WTC11 (cell line): ENCODE results near the gene SREBF1. TPM values are rescaled to one million over a fixed set of nuclear protein-coding genes. Genes with fewer than 3 reads are reported as not detected.

ENCODE experiments used
- ATAC-seq: fragments of 200-7000 bp; cut with Tn5 transposase; 2 replicates; pipeline ENCODE4 v1.10.0; 2021; ENCODE audit warnings: mild to moderate bottlenecking, moderate library complexity
- CTCF ChIA-PET: fragments of 300-600 bp; sonication (Branson Sonifier 250); formaldehyde crosslinking; loops from one replicate; lab custom pipeline; 2021; ENCODE audit warnings: antibody characterized with exemption; lab: Charles Lee
- POLR2A ChIA-PET: fragments of 350-600 bp; sonication (Branson Sonifier 250); formaldehyde crosslinking; loops from one replicate; lab custom pipeline; 2021; ENCODE audit warnings: antibody characterized with exemption; lab: Charles Lee
- DNase-seq: peaks from one replicate; pipeline ENCODE4 v3.0.0; 2021; ENCODE audit warnings: low spot score
- H3K27ac Mint-ChIP-seq: 2 replicates; pipeline ENCODE4 v1.8.0; 2021; ENCODE audit warnings: mixed read lengths
- H3K27me3 Mint-ChIP-seq: 2 replicates; pipeline ENCODE4 v1.8.0; 2021; ENCODE audit warnings: low read depth, mild to moderate bottlenecking, moderate library complexity, mixed read lengths
- H3K36me3 Mint-ChIP-seq: 2 replicates; pipeline ENCODE4 v1.8.0; 2021; ENCODE audit warnings: mixed read lengths
- H3K4me1 Mint-ChIP-seq: 2 replicates; pipeline ENCODE4 v1.8.0; 2022; ENCODE audit warnings: mixed read lengths
- H3K4me3 Mint-ChIP-seq: 2 replicates; pipeline ENCODE4 v1.8.0; 2021; ENCODE audit warnings: mild to moderate bottlenecking, moderate library complexity, mixed read lengths
- H3K9me3 Mint-ChIP-seq: 2 replicates; pipeline ENCODE4 v1.8.0; 2021; ENCODE audit warnings: mixed read lengths
- AFF4 ChIP-seq: sonication (generic); formaldehyde crosslinking; IDR thresholded peaks from 2 replicates; pipeline ENCODE4 v1.8.1; 2023; ENCODE audit warnings: mild to moderate bottlenecking, missing genetic modification reagents, borderline replicate concordance
- AR ChIP-seq: fragments of 250-450 bp; sonication (Bioruptor Pico); IDR thresholded peaks from 2 replicates; pipeline ENCODE4 v1.9.0; 2021; ENCODE audit warnings: mild to moderate bottlenecking
- ATF1 ChIP-seq: sonication (generic); formaldehyde crosslinking; IDR thresholded peaks from 2 replicates; pipeline ENCODE4 v1.8.1; 2023; ENCODE audit warnings: mild to moderate bottlenecking, moderate library complexity, missing genetic modification reagents
- ETV6 ChIP-seq: sonication (generic); formaldehyde crosslinking; IDR thresholded peaks from 2 replicates; pipeline ENCODE4 v1.8.1; 2022; ENCODE audit warnings: mild to moderate bottlenecking, missing genetic modification reagents
- GTF2I ChIP-seq: fragments of 250-450 bp; sonication (Bioruptor Pico); conservative IDR thresholded peaks from 2 replicates; pipeline ENCODE4 v1.4.0; 2021; ENCODE audit warnings: mild to moderate bottlenecking
- MLX ChIP-seq: sonication (generic); formaldehyde crosslinking; IDR thresholded peaks from 2 replicates; pipeline ENCODE4 v1.8.1; 2023; ENCODE audit warnings: mild to moderate bottlenecking, missing genetic modification reagents, moderate library complexity
- PRDM15 ChIP-seq: sonication (generic); formaldehyde crosslinking; IDR thresholded peaks from 2 replicates; pipeline ENCODE4 v1.8.0; 2022; ENCODE audit warnings: missing genetic modification reagents
- RORB ChIP-seq: fragments of 250-450 bp; sonication (Bioruptor Pico); IDR thresholded peaks from 2 replicates; pipeline ENCODE4 v1.9.0; 2021; ENCODE audit warnings: mild to moderate bottlenecking
- SP1 ChIP-seq: sonication (generic); formaldehyde crosslinking; conservative IDR thresholded peaks from 2 replicates; pipeline ENCODE4 v1.8.1; 2022; ENCODE audit warnings: missing genetic modification reagents
- ZNF281 ChIP-seq: sonication (generic); formaldehyde crosslinking; IDR thresholded peaks from 2 replicates; pipeline ENCODE4 v1.8.0; 2023; ENCODE audit warnings: mild to moderate bottlenecking, missing genetic modification reagents
- ZNF416 ChIP-seq: fragments of 250-450 bp; sonication (Bioruptor Pico); IDR thresholded peaks from 2 replicates; pipeline ENCODE4 v1.9.0; 2021; ENCODE audit warnings: mild to moderate bottlenecking, inconsistent platforms
- ZSCAN18 ChIP-seq: fragments of 250-450 bp; sonication (Bioruptor Pico); IDR thresholded peaks from 2 replicates; pipeline ENCODE4 v2.1.2; 2022; ENCODE audit warnings: mild to moderate bottlenecking, moderate library complexity
- total RNA-seq: library from RNA; stranded (reverse); gene quantifications from 3 replicates; pipeline ENCODE4 v1.2.3, GENCODE V29; 2021

The SREBF1 gene
- total RNA-seq, 1 experiment from 2014 or later, result 93.7 TPM

GRCh38 chr17:17874478-17874877 lies 37.7 kb upstream of the SREBF1 start (continued):
- TF ChIP-seq ZSCAN18 (CRISPR knock-in tag), result no peak
- TF ChIP-seq AFF4 (CRISPR knock-in tag), result no peak

- Mint-ChIP-seq H3K27me3 (peaks cover 2% of the 10 kb centered on the region; the same call in 1 of the 2 replicates), H3K36me3 (no peaks in the 10 kb centered on the region), H3K4me1 (peaks cover 48% of the 10 kb centered on the region), H3K4me3 (no peak overlapping the region), H3K9me3 (no peaks in the 10 kb centered on the region), H3K27ac (no peak overlapping the region)
- ATAC-seq (no peak), DNase-seq (no peak)
- ChIA-PET CTCF (interaction anchor here (1.7 kb wide), 1 partner anchor 15 kb away, joined by 6 read pairs; no protein-coding TSS in a partner anchor), POLR2A (no interaction called here)
- TF ChIP-seq SP1 (CRISPR knock-in tag), result no peak
- no peak for TF ChIP-seq ZSCAN18 (CRISPR knock-in tag)
- TF ChIP-seq ETV6 (CRISPR knock-in tag), result no peak
- no peak for TF ChIP-seq RORB (CRISPR knock-in tag)
- no peak for TF ChIP-seq ZNF416
- TF ChIP-seq MLX (CRISPR knock-in tag), result no peak
- TF ChIP-seq AR, result no peak
- TF ChIP-seq PRDM15 (CRISPR knock-in tag), result no peak
- TF ChIP-seq ATF1 (CRISPR knock-in tag), result no peak
- TF ChIP-seq ZNF281 (CRISPR knock-in tag), result no peak
- TF ChIP-seq GTF2I, result no peak
Measured at GRCh38 chr17:17873450-17873991, 36.7 kb upstream of the SREBF1 start.
